Renal pelvis (tissue), 4 donors: ENCODE results near the gene IGF1R. TPM values are rescaled to one million over a fixed set of nuclear protein-coding genes. Genes with fewer than 3 reads are reported as not detected.
"Not testable (repeated sequence)": the region's sequence is repeated elsewhere in the genome, so short reads cannot be mapped to it uniquely, and the experiment has no call there.

ENCODE experiments used
- DNase-seq: peaks from one replicate; pipeline ENCODE4 v3.0.0-alpha.2; 2013
- polyA plus RNA-seq, 3 donors: library from polyadenylated mRNA; unstranded; fragments of 120-200 nt; gene quantifications; one replicate each; pipeline ENCODE4 v1.2.1, GENCODE V29; 2013; ENCODE audit not compliant: insufficient read length in 3 of 3

IGF1R gene
- polyA plus RNA-seq, 3 donors = 39.9 to 63.7 (median 61.4) TPM

DNA sequence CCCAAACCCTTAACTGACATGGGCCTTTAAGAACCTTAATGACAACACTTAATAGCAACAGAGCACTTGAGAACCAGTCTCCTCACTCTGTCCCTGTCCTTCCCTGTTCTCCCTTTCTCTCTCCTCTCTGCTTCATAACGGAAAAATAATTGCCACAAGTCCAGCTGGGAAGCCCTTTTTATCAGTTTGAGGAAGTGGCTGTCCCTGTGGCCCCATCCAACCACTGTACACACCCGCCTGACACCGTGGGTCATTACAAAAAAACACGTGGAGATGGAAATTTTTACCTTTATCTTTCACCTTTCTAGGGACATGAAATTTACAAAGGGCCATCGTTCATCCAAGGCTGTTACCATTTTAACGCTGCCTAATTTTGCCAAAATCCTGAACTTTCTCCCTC is 309.3 kb downstream of the IGF1R start:
- no peak for DNase-seq

DNA sequence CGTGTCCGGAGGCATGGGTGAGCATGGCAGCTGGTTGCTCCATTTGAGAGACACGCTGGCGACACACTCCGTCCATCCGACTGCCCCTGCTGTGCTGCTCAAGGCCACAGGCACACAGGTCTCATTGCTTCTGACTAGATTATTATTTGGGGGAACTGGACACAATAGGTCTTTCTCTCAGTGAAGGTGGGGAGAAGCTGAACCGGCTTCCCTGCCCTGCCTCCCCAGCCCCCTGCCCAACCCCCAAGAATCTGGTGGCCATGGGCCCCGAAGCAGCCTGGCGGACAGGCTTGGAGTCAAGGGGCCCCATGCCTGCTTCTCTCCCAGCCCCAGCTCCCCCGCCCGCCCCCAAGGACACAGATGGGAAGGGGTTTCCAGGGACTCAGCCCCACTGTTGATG is 309.7 kb downstream of the IGF1R start:
- no peak for DNase-seq

DNA sequence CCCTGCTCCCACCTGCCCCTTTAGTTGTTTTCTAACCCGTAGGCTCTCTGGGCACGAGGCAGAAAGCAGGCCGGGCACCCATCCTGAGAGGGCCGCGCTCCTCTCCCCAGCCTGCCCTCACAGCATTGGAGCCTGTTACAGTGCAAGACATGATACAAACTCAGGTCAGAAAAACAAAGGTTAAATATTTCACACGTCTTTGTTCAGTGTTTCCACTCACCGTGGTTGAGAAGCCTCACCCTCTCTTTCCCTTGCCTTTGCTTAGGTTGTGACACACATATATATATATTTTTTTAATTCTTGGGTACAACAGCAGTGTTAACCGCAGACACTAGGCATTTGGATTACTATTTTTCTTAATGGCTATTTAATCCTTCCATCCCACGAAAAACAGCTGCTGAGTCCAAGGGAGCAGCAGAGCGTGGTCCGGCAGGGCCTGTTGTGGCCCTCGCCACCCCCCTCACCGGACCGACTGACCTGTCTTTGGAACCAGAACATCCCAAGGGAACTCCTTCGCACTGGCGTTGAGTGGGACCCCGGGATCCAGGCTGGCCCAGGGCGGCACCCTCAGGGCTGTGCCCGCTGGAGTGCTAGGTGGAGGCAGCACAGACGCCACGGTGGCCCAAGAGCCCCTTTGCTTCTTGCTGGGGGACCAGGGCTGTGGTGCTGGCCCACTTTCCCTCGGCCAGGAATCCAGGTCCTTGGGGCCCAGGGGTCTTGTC is 310.7 kb downstream of the IGF1R start:
- DNase-seq = no peak

- no peak for DNase-seq
These were observed 311.3 kb downstream of the IGF1R start for GRCh38 chr15:98959640-98960007.

GRCh38 chr15:98960555-98961050 is 312.3 kb downstream of the IGF1R start:
- DNase-seq = no peak

DNA sequence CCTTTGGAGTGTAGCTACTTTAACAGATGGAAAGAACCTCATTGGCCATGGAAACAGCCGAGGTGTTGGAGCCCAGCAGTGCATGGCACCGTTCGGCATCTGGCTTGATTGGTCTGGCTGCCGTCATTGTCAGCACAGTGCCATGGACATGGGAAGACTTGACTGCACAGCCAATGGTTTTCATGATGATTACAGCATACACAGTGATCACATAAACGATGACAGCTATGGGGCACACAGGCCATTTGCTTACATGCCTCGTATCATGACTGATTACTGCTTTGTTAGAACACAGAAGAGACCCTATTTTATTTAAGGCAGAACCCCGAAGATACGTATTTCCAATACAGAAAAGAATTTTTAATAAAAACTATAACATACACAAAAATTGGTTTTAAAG is 315.1 kb downstream of the IGF1R start:
- no peak for DNase-seq

- no peak for DNase-seq
These were observed 316.3 kb downstream of the IGF1R start for GRCh38 chr15:98964466-98965133.

- not testable (repeated sequence) for DNase-seq
These were observed 316.8 kb downstream of the IGF1R start for GRCh38 chr15:98965134-98965491.

DNA sequence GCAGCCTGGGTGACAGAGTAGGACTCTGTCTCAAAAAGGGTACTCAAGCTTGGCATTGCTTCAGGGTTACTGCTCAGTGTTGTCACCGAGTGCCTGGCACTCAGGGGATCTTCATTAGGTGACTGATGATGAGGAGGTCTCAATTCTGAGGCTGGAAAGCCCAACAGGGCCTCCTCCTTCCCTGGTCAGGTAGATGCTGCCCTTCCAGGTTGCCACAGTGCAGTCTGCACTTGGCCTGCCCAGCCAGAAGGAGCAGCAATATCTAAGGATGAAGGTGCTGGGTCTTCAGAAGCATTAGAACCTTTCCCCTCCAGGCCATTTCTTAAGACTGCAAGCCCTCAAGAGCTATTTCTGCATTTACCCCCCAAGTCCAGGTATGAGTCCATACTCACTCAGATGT is 317.3 kb downstream of the IGF1R start:
- DNase-seq = no peak

GRCh38 chr15:98966091-98966787 is 317.9 kb downstream of the IGF1R start:
- no peak for DNase-seq

- no peak for DNase-seq
These were observed 318.8 kb downstream of the IGF1R start for GRCh38 chr15:98967096-98967495.

GRCh38 chr15:98967916-98968315 is 319.6 kb downstream of the IGF1R start:
- no peak for DNase-seq

- no peak for DNase-seq
These were observed 320.2 kb downstream of the IGF1R start for GRCh38 chr15:98968576-98968975.

DNA sequence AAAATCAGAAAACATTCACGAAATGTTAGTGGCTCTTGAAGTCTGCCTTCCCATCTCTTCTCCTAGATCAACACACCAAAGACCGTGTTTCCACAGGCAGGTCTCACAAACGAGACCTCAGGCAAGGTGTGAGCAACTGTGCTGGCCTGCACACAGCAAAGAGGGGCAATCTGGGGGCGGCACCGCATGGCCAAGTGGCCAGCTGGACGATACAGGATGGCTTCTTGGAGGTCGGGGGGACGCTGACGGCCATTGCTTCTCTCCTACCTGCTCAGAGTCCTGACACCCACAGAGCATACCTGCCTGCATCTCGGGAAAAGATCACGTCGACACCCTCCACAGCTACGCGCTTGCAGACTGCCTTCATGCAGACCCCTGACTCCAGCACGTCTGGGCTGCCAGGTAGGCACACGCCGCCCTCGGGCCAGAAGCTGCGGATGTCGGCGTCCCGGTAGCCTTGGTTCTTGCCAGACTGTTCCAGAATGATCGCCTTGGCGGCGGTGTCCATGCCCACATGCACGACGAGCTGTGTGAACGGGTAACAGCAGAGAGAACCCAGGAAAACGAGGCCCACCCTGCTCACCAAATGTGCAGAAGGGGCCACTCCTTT is 320.9 kb downstream of the IGF1R start:
- DNase-seq = no peak

DNA sequence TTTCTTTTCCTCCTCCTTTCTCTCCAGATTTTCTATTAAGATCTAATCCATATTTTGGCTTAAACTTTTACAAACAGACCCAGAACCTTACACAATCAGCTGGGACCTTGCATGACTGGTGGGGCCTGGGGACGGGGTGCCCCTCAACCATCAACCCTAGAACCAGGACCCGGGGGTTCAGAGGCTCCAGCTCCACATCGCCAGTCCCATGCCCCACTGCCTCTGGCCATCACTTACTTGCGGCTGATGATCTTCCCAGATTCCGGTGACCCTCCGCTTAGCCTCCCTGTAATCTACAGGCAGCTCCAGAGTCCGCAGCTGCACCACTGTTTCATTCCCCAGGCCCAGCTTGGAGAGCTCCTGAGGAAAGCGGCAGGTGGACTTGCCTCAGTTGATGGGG is 322.5 kb downstream of the IGF1R start:
- no peak for DNase-seq

GRCh38 chr15:98976500-98976899 is 328.2 kb downstream of the IGF1R start:
- no peak for DNase-seq

DNA sequence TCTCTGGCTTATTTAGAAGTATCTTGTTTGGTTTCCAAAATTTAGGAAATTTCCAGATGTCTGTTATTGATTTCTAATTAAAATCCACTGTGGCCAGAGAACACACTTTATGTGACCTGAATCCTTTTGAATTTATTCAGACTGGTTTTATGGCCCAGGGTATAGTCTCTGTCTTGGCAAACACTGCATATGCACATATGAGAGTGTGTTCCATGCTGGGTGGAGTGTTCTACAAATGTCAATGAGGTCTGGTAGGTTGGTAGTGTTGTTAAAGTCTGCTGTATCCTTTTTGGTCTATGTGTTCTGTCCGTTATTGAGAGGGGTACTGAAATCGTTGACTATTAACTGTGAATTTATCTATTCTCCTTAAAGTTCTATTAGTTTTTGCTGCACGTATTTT is 329.1 kb downstream of the IGF1R start:
- DNase-seq = no peak

DNA sequence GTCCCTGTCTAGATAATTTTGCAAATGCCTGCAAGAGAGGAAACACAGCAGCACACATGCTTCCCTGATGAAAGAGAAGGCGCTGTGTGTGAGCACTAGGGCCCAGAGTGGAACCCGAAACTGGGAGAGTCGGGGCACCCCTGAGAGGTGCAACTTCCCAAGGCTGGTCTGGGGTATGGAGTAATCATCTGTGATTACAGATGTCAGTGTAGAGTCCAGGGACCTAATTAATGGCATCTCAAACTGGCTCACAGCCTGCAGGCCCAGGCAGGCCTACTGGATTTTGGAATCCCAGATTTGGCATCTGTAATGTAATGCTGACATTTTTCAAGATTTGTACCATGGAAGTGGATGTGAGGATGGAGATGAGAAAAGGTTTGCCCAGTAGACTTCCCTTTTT is 329.8 kb downstream of the IGF1R start:
- DNase-seq = no peak

- no peak for DNase-seq
These were observed 332.5 kb downstream of the IGF1R start for GRCh38 chr15:98980899-98981228.

GRCh38 chr15:98981851-98982722 is 333.7 kb downstream of the IGF1R start:
- no peak for DNase-seq

GRCh38 chr15:98983334-98983733 is 335.0 kb downstream of the IGF1R start:
- no peak for DNase-seq

DNA sequence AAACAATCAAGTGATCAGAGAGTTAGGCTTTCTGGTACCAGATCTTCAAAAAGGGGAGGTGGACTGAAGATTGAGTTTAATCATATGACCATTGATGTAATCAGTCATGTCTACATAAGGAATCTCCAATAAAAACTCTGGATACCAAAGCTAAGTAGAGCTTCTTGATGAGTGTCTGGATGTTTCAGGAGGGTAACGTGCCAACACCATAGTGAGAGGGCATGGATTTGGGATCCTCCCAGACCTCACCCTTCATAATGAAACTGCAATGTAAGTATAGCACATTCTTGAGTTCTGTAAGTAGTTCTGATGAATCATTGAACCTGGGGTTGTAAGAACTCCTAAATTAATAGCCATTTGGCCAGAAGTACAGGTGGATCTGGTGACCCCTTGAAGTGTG is 337.9 kb downstream of the IGF1R start:
- DNase-seq = no peak
